Ascending aorta (tissue), 2 donors: ENCODE results near the gene PFKP. TPM values are rescaled to one million over a fixed set of nuclear protein-coding genes. Genes with fewer than 3 reads are reported as not detected.

Experiments
- DNase-seq, 2 donors: peaks; one replicate each; pipeline ENCODE4 v3.0.0-alpha.2; 2019; ENCODE audit warnings: low spot score in 2 of 2
- H3K27ac ChIP-seq, 2 donors: fragments of 200-600 bp; sonication (generic); one replicate each; pipeline ENCODE4 v1.5.1; 2016 to 2017; ENCODE audit warnings: mild to moderate bottlenecking in 1 of 2
- H3K27me3 ChIP-seq: fragments of 200-600 bp; sonication (generic); one replicate; pipeline ENCODE4 v1.5.1; 2017
- H3K36me3 ChIP-seq, 2 donors: fragments of 200-600 bp; sonication (generic); one replicate each; pipeline ENCODE4 v1.5.1; 2016
- H3K4me1 ChIP-seq, 2 donors: fragments of 200-600 bp; sonication (generic); one replicate each; pipeline ENCODE4 v1.5.1; 2016 to 2017; ENCODE audit warnings: mild to moderate bottlenecking in 1 of 2
- H3K4me3 ChIP-seq, 2 donors: fragments of 200-600 bp; sonication (generic); one replicate each; pipeline ENCODE4 v1.5.1; 2016 to 2017; ENCODE audit warnings: mild to moderate bottlenecking in 1 of 2
- H3K9me3 ChIP-seq, 2 donors: fragments of 200-600 bp; sonication (generic); one replicate each; pipeline ENCODE4 v1.5.1; 2016
- intact Hi-C: fragments of 100-400 bp; cut with DNase I; formaldehyde crosslinking; loops from one replicate; pipeline ENCODE4 v1.15.1; 2023
- total RNA-seq: library from RNA; depleted of rRNA; stranded (reverse); fragments of >200 nt; gene quantifications from one replicate; pipeline ENCODE4 v1.1.0, GENCODE V29; 2016
- TF ChIP-seq, protein P1 (sequence below), 3 experiments: fragments of 200-600 bp in 2 of 3; fragments of 450-650 bp in 1 of 3; sonication (generic) in 2 of 3; IDR thresholded peaks; one replicate each; pipeline ENCODE4 v1.5.1; 2016 to 2019; ENCODE audit warnings: antibody characterized with exemption in 3 of 3, mild to moderate bottlenecking in 1 of 3, moderate library complexity in 1 of 3

The PFKP gene
- total RNA-seq, 1 donor from 2014 or later, result 197 TPM

DNA sequence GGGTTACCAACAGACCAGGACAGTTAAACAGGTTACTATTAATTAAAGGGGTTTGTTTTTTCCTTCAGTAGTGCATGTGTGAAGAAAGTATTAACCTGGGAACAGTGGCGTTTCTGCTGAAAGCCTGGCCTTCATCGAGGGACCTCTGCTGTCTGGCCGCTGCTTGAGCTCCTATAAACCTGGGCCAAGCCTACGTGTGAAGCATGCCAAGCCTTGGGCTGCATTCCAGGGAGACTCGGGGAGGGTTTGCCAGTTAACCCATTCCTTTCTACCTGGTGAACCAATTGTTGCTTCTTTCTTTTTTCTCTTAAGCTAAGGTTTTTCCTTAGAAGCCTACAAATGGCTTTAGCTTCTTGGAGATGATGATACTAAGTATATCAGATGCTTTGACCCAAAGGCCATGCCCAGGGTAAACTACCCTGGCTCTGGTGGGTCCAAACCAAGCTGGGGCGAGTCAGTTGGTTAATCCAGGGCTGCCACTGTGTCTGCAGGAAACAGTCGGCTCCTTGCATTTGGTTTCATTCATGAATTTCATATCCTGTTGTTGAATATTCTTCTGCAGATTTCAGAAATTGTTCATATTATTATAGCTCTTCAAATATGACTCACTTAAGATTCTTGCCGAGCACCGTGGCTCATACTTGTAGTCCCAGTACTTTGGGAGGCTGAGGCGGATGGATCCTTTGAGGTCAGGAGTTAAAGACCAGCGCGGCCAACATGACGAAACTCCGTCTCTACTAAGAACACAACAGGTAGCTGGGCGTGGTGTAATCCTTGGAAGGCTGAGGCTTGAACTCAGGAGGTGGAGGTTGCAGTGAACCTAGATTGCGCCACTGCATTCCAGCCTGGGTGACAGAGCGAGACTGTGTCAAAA is 23.8 kb downstream of the PFKP start:
- intact Hi-C loops, result loop anchor here (1.0 to 5.0 kb wide), 3 partner anchors 16 to 44 kb away; no protein-coding TSS in a partner anchor
- Histone ChIP-seq H3K4me3 (peak overlapping the region in 1 of 2 donors; percentile 32), H3K27ac (peak overlapping the region; percentile 85 to 86), H3K4me1 (peaks cover 13 to 33% of the 10 kb centered on the region in 2 donors), H3K9me3 (no peaks in the 10 kb centered on the region), H3K27me3 (no peaks in the 10 kb centered on the region), H3K36me3 (no peaks in the 10 kb centered on the region)
- DNase-seq, result no peak
- TF ChIP-seq, protein P1, sequence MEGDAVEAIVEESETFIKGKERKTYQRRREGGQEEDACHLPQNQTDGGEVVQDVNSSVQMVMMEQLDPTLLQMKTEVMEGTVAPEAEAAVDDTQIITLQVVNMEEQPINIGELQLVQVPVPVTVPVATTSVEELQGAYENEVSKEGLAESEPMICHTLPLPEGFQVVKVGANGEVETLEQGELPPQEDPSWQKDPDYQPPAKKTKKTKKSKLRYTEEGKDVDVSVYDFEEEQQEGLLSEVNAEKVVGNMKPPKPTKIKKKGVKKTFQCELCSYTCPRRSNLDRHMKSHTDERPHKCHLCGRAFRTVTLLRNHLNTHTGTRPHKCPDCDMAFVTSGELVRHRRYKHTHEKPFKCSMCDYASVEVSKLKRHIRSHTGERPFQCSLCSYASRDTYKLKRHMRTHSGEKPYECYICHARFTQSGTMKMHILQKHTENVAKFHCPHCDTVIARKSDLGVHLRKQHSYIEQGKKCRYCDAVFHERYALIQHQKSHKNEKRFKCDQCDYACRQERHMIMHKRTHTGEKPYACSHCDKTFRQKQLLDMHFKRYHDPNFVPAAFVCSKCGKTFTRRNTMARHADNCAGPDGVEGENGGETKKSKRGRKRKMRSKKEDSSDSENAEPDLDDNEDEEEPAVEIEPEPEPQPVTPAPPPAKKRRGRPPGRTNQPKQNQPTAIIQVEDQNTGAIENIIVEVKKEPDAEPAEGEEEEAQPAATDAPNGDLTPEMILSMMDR (IDR thresholded peaks at IDR 0.05), result peak in 1 of 3 experiments; percentile 11

DNA sequence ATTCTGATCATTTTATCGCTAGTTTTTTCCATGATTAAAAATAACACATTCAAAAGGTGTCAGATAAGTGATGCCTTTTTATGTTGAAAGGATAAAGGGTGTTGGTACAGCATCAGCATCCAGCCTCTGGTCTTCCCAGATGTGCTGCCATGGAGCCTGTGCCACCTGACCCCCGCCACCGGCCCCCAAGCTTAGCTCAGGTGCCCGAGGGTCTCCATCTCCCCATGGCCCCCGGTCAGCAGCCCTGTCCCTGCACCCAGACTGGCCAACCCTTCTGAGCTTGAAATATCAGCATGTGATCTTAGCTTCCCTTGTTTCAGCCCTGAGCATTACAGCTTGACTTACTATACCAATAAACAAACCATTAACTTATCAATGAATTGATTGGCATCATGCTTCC is 24.6 kb downstream of the PFKP start:
- Histone ChIP-seq H3K4me1 (peaks cover 17 to 38% of the 10 kb centered on the region in 2 donors), H3K27ac (peak overlapping the region; percentile 85 to 86), H3K27me3 (no peaks in the 10 kb centered on the region), H3K4me3 (no peak overlapping the region), H3K36me3 (no peaks in the 10 kb centered on the region), H3K9me3 (no peaks in the 10 kb centered on the region)
- TF ChIP-seq, protein P1 (IDR thresholded peaks at IDR 0.05), result no peak
- no peak for DNase-seq
- intact Hi-C loops, result loop anchor here (1.0 to 5.0 kb wide), 3 partner anchors 15 to 45 kb away; no protein-coding TSS in a partner anchor

DNA sequence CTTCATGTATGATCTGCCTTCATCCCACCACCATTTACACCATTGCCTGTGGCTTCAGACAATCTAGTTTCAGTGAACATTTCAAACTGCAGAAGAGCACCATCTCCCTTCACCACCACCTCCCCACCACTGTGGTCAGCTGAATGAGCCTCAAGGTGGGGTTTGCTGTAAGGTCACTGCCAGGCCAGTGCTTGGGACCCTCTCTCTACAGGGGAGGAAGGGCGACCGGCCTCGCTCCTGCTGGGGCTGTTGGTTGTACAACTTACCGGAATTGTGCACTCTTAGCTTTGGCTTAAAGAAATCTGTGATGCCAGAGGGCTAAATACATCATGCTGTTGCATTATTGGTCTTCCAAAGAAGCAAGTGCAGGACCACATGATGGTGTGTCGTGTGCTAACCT is 26.6 kb downstream of the PFKP start:
- Histone ChIP-seq H3K4me1 (peaks cover 17 to 38% of the 10 kb centered on the region in 2 donors), H3K36me3 (no peaks in the 10 kb centered on the region), H3K27ac (peak overlapping the region; percentile 88 to 90), H3K27me3 (no peaks in the 10 kb centered on the region), H3K9me3 (no peaks in the 10 kb centered on the region), H3K4me3 (no peak overlapping the region)
- intact Hi-C loops, result loop anchor here (5.0 kb wide), 1 partner anchor 47 kb away; no protein-coding TSS in a partner anchor
- TF ChIP-seq, protein P1 (IDR thresholded peaks at IDR 0.05), result no peak
- DNase-seq, result no peak

DNA sequence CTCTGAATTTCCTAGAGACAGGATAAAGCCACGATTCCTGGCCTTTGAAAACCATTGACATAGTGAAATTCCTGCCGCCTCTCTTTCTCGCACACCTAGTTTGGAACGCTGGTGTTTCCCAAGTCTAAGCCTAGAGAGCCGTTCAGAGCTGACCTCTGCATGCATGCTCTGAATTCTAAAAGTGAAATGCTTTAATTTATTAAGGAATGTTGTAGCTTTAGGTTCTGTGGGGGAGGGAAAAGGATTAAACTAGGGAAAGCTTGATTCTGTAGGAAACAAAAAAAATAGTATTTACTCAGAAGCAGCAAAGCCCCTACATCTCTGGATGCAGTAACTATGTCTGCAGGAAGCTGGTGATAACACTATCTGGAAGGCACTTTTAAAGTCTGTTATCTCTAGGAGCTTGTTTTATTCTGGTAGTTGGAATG is 27.3 kb downstream of the PFKP start:
- H3K4me3 ChIP-seq, result peak overlapping the region in 1 of 2 donors; percentile 56
- intact Hi-C loops, result loop anchor here (1.0 to 5.0 kb wide), 3 partner anchors 13 to 47 kb away; no protein-coding TSS in a partner anchor
- DNase-seq, result no peak
- H3K27me3 ChIP-seq, result no peaks in the 10 kb centered on the region
- no peaks in the 10 kb centered on the region for H3K36me3 ChIP-seq
- peaks cover 17 to 38% of the 10 kb centered on the region in 2 donors for H3K4me1 ChIP-seq
- TF ChIP-seq, protein P1 (IDR thresholded peaks at IDR 0.05), result no peak
- H3K9me3 ChIP-seq, result no peaks in the 10 kb centered on the region
- H3K27ac ChIP-seq, result peak overlapping the region; percentile 88 to 90

DNA sequence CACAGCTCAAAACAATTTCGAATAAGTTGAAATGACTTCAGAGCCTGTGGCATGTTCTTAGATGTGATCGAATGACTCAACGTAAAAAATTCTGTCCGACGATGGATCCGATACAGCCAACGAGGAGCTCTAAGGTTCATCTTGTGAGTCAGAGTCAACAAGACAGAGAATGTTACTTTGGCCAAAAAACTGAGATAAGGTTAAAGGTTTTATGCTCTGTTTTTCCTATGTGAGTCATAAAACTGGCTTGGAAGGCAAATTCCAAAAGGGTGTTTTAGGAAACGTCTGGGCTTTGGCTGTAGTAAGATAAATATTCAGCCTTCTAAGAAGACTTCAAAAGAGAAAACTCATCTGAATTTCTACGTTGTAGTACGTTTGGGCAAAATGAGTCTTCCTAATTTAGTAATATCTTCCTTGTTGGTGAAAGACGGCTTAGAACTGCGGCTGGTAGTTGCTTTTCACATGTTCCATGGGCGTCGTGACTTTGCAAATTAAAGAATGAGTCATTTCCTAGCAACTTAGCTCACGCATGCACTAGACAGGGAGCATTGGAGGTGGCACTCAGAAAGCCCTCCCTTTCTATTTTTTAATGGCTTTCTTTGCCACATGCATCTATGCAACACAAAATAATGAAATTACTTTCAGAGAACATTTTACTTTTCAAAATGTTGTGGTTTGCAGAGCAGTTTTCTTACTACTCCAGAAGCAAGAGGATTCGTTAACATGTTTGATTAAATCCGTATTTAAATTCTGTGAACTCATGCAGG is 28.2 kb downstream of the PFKP start:
- Histone ChIP-seq H3K4me3 (peak overlapping the region; percentile 7 to 56), H3K27me3 (no peaks in the 10 kb centered on the region), H3K9me3 (no peaks in the 10 kb centered on the region), H3K36me3 (peaks cover 0 to under 1% of the 10 kb centered on the region in 2 donors), H3K4me1 (peaks cover 17 to 33% of the 10 kb centered on the region in 2 donors), H3K27ac (peak overlapping the region; percentile 88 to 90)
- intact Hi-C loops, result loop anchor here (1.0 kb wide), 2 partner anchors 12 to 27 kb away; no protein-coding TSS in a partner anchor
- TF ChIP-seq, protein P1 (IDR thresholded peaks at IDR 0.05), result no peak
- DNase-seq, result peak in 1 of 2 donors; percentile 84
